Activated naive CD8-positive, alpha-beta T cell treated with anti-CD3 and anti-CD28 coated beads, Interleukin-2, amount 50 U/mL, for 24 hours (primary cell): ENCODE data around the gene TANK.
"Not testable (repeated sequence)": the region's sequence is repeated elsewhere in the genome, so short reads cannot be mapped to it uniquely, and the experiment has no call there.

ENCODE experiments used
- ATAC-seq: fragments of 150-1000 bp; cut with Tn5 transposase; one replicate; pipeline ENCODE4 v1.10.0; 2021
- DNase-seq: peaks from one replicate; pipeline ENCODE4 v3.0.0; 2021
- H3K27ac Mint-ChIP-seq: one replicate; pipeline ENCODE4 v1.8.0; 2021; ENCODE audit warnings: mild to moderate bottlenecking, mixed read lengths
- H3K27me3 Mint-ChIP-seq: one replicate; pipeline ENCODE4 v1.8.0; 2021; ENCODE audit warnings: mixed read lengths
- H3K36me3 Mint-ChIP-seq: one replicate; pipeline ENCODE4 v1.8.0; 2021; ENCODE audit warnings: low read depth, mixed read lengths
- H3K4me1 Mint-ChIP-seq: one replicate; pipeline ENCODE4 v1.8.0; 2021; ENCODE audit warnings: mixed read lengths
- H3K4me3 Mint-ChIP-seq: one replicate; pipeline ENCODE4 v1.8.0; 2021; ENCODE audit warnings: mild to moderate bottlenecking, moderate library complexity, mixed read lengths
- H3K9me3 Mint-ChIP-seq: one replicate; pipeline ENCODE4 v1.8.0; 2021; ENCODE audit warnings: mixed read lengths

The TANK gene

GRCh38 chr2:161169335-161169734 lies 9.1 kb downstream of the TANK start:
- DNase-seq (no peak), ATAC-seq (no peak)
- Mint-ChIP-seq H3K36me3 (peaks cover 54% of the 10 kb centered on the region), H3K27me3 (no peaks in the 10 kb centered on the region), H3K4me1 (peaks cover 94% of the 10 kb centered on the region), H3K9me3 (peaks cover 7% of the 10 kb centered on the region), H3K4me3 (no peak overlapping the region), H3K27ac (peak overlapping the region; percentile 9)

DNA sequence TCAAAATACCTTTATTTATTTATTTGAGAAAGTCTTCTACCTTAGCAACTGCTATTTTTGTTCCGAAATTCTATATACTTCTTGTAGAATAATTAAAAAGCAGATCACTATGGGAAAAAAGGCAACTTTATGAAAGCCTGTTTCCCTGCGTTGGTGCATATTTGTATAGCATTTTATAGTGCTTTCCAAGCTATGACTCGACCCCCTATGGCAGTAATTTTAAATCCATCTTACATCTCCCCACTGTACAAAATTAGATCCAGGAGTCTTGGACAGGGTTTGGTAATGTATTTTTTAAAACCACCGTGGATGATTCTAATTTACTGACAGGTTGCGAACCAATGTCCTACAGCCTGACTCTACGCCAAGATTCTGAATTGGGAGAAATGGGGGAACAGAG lies 10.1 kb downstream of the TANK start:
- Mint-ChIP-seq H3K4me3 (no peak overlapping the region), H3K36me3 (peaks cover 58% of the 10 kb centered on the region)

GRCh38 chr2:161170958-161171932 lies 11.0 kb downstream of the TANK start:
- Mint-ChIP-seq H3K36me3 (peaks cover 61% of the 10 kb centered on the region), H3K27me3 (no peaks in the 10 kb centered on the region), H3K4me1 (peaks cover 86% of the 10 kb centered on the region), H3K9me3 (peaks cover 11% of the 10 kb centered on the region), H3K4me3 (peak overlapping the region; percentile 30), H3K27ac (peak overlapping the region; percentile 40)
- ATAC-seq (no peak), DNase-seq (no peak)

More for the DNA sequence above, 10.1 kb downstream of the TANK start:
- no peak overlapping the region for H3K27ac Mint-ChIP-seq
- peaks cover 88% of the 10 kb centered on the region for H3K4me1 Mint-ChIP-seq
- H3K27me3 Mint-ChIP-seq = no peaks in the 10 kb centered on the region
- ATAC-seq = no peak
- H3K9me3 Mint-ChIP-seq = peaks cover 7% of the 10 kb centered on the region
- DNase-seq = no peak

- Mint-ChIP-seq H3K4me1 (peaks cover 83% of the 10 kb centered on the region), H3K27me3 (no peaks in the 10 kb centered on the region), H3K4me3 (peak overlapping the region; percentile 21), H3K27ac (peak overlapping the region; percentile 52), H3K9me3 (peaks cover 20% of the 10 kb centered on the region), H3K36me3 (peaks cover 65% of the 10 kb centered on the region)
- no peak for DNase-seq
- ATAC-seq = peak; percentile 85
Measured at GRCh38 chr2:161172901-161173540, 12.8 kb downstream of the TANK start.

DNA sequence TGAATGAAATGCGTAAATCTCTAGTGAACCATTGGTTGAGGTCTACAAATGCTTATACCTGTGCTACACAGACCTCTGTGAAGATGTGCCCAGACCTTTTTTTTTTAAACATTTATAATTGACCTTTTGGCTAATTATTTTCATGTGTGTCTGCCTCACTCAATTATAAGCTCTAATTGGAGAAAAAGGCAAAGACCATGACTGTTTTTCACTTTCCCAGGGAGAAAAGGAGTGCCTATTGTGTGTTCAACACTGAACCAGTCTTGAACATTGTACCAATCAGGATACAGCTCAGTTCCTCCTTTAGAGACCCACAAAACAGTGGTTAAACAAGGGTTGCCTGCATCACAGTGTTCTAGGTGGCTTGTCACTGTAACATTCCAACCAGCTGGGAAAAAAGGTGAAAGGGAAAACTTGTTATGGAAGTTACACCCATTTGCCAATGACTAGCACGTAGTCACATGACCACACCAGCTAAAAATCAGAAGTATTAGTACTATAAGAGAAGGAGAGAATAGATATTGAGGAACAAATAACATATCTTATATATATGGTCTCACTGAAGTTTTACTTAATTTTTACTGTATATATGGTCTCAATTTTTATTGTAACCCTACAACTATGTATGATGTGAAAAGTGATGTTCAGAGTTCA lies 13.4 kb downstream of the TANK start:
- no peaks in the 10 kb centered on the region for H3K27me3 Mint-ChIP-seq
- peaks cover 70% of the 10 kb centered on the region for H3K36me3 Mint-ChIP-seq
- DNase-seq (no peak), ATAC-seq (no peak)
- H3K27ac Mint-ChIP-seq = peak overlapping the region; percentile 52
- no peak overlapping the region for H3K4me3 Mint-ChIP-seq
- peaks cover 83% of the 10 kb centered on the region for H3K4me1 Mint-ChIP-seq
- H3K9me3 Mint-ChIP-seq = peaks cover 20% of the 10 kb centered on the region

GRCh38 chr2:161177969-161178368 lies 17.7 kb downstream of the TANK start:
- peak overlapping the region; percentile 28 for H3K27ac Mint-ChIP-seq
- H3K27me3 Mint-ChIP-seq = no peaks in the 10 kb centered on the region
- no peak overlapping the region for H3K4me3 Mint-ChIP-seq
- peaks cover 14% of the 10 kb centered on the region for H3K9me3 Mint-ChIP-seq
- DNase-seq (no peak), ATAC-seq (no peak)
- peaks cover 42% of the 10 kb centered on the region for H3K4me1 Mint-ChIP-seq
- H3K36me3 Mint-ChIP-seq = peaks cover 87% of the 10 kb centered on the region

DNA sequence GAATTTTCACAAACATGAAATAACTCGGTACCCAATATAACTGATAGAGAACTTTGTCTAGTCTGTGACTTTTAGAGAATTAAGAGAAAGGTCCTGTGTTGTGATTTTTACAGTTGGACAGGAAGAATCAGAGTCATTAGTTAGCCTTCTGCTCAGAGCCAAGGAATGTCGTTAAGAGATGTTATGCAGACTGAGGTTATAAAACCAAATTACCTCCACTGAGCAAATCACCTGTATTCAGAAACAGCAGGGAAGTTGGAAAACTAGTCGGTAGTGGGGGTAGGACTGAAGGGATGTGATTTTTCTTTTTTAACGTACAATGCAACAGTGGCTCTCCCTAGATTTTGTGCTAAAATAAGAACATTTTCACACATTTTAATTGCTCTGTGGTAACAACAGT lies 18.5 kb downstream of the TANK start:
- peaks cover 80% of the 10 kb centered on the region for H3K36me3 Mint-ChIP-seq
- DNase-seq (no peak), ATAC-seq (no peak)
- no peaks in the 10 kb centered on the region for H3K27me3 Mint-ChIP-seq
- no peak overlapping the region for H3K4me3 Mint-ChIP-seq
- peaks cover 13% of the 10 kb centered on the region for H3K9me3 Mint-ChIP-seq
- H3K4me1 Mint-ChIP-seq = peaks cover 34% of the 10 kb centered on the region
- no peak overlapping the region for H3K27ac Mint-ChIP-seq

- Mint-ChIP-seq H3K4me1 (peaks cover 19% of the 10 kb centered on the region), H3K27ac (no peak overlapping the region), H3K36me3 (peaks cover 57% of the 10 kb centered on the region), H3K27me3 (no peaks in the 10 kb centered on the region), H3K9me3 (no peaks in the 10 kb centered on the region), H3K4me3 (no peak overlapping the region)
- ATAC-seq = no peak
- DNase-seq = no peak
Measured at GRCh38 chr2:161190050-161190449, 29.8 kb downstream of the TANK start.

DNA sequence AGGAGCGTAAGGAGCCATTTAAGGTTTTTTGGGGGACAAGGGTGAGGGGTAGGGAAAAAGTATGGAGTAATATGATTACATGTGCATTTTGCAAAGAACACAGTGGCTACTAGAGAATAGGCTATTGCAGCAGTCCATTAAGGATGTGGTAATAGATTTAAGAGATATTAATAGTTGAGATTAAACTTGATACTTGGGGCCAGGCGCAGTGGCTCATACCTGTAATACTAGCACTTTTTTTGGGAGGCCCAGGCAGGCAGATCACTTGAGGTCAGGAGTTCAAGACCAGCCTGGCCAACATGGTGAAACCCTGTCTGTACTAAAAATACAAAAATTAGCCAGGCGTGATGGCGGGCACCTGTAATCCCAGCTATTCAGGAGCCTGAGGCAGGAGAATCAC lies 35.4 kb downstream of the TANK start:
- not testable (repeated sequence) for H3K4me3 Mint-ChIP-seq, ATAC-seq, H3K9me3 Mint-ChIP-seq, H3K27me3 Mint-ChIP-seq, H3K27ac Mint-ChIP-seq, DNase-seq
- Mint-ChIP-seq H3K36me3 (peaks cover 50% of the 10 kb centered on the region), H3K4me1 (peaks cover 36% of the 10 kb centered on the region)

GRCh38 chr2:161199912-161200701 lies 39.9 kb downstream of the TANK start:
- H3K4me1 Mint-ChIP-seq = peaks cover 34% of the 10 kb centered on the region

DNA sequence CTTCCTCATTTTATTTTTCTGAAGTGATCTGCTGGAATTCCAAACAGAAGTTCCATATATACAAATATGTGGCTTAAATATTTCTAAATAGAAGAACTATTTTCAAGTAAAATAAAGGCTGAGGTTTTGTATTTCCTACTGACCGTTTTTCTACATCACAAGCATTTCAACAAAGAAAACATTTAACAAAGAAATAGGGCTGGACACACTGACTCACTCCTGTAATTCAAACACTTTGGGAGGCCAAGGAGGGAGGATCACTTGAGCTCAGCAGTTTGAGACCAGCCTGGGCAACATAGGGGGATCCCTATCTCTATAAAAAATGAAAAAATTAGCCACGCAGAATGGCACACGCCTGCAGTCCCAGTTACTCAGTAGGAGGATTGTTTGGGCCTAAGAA lies 44.6 kb downstream of the TANK start:
- Mint-ChIP-seq H3K4me3 (no peak overlapping the region), H3K9me3 (no peaks in the 10 kb centered on the region), H3K27ac (no peak overlapping the region), H3K4me1 (peaks cover 17% of the 10 kb centered on the region), H3K36me3 (peaks cover 19% of the 10 kb centered on the region), H3K27me3 (no peaks in the 10 kb centered on the region)
- DNase-seq (no peak), ATAC-seq (no peak)

More at GRCh38 chr2:161199912-161200701, 39.9 kb downstream of the TANK start:
- DNase-seq (no peak), ATAC-seq (peak; percentile 49)
- H3K36me3 Mint-ChIP-seq = peaks cover 35% of the 10 kb centered on the region
- peak overlapping the region; percentile 68 for H3K27ac Mint-ChIP-seq
- no peaks in the 10 kb centered on the region for H3K9me3 Mint-ChIP-seq
- no peaks in the 10 kb centered on the region for H3K27me3 Mint-ChIP-seq
- H3K4me3 Mint-ChIP-seq = peak overlapping the region; percentile 38

GRCh38 chr2:161206471-161207032 lies 46.3 kb downstream of the TANK start:
- Mint-ChIP-seq H3K36me3 (peaks cover 22% of the 10 kb centered on the region), H3K27me3 (no peaks in the 10 kb centered on the region), H3K4me1 (peaks cover 3% of the 10 kb centered on the region), H3K4me3 (no peak overlapping the region), H3K27ac (no peak overlapping the region), H3K9me3 (no peaks in the 10 kb centered on the region)
- ATAC-seq (no peak), DNase-seq (no peak)

DNA sequence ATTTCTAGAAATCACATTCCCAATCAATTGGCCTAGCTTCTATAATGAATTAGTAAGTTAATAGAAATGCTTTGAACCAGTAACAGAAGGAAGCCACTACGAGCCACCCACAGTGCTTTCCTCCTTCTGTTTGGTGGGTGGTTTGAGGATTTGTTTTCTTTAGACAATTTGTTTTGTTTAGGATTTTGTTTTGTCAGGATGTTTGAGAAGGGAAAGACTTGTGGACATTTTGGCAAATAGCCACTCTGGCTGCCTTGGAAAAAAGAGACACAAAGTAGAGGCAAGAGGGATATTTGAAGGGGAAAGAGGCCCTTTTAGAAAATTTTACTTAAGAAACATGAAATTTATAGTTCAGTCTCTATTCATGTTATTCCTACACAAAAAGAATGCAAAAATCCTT lies 47.7 kb downstream of the TANK start:
- Mint-ChIP-seq H3K4me1 (no peaks in the 10 kb centered on the region), H3K27me3 (no peaks in the 10 kb centered on the region), H3K4me3 (no peak overlapping the region), H3K36me3 (peaks cover 29% of the 10 kb centered on the region), H3K27ac (no peak overlapping the region), H3K9me3 (no peaks in the 10 kb centered on the region)
- DNase-seq = no peak
- ATAC-seq = no peak
